NB4 (cell line): Measurements from ENCODE around the gene UBE2D2.
"Not testable (repeated sequence)": the region's sequence is repeated elsewhere in the genome, so short reads cannot be mapped to it uniquely, and the experiment has no call there.

Source experiments
- DNase-seq: peaks from one replicate; pipeline ENCODE4 v3.0.0; 2010; ENCODE audit warnings: low read depth
- H3K4me3 ChIP-seq: one replicate; pipeline ENCODE4 v1.5.1; 2011; ENCODE audit warnings: mild to moderate bottlenecking, low read depth, low read length, moderate library complexity
- CTCF ChIP-seq: IDR thresholded peaks from one replicate; pipeline ENCODE4 v1.5.1; 2012; ENCODE audit warnings: low read depth, low read length
- MAX ChIP-seq: IDR thresholded peaks from 2 replicates; pipeline ENCODE4 v1.6.1; 2011; ENCODE audit warnings: low read depth, low read length
- MYC ChIP-seq: IDR thresholded peaks from 2 replicates; pipeline ENCODE4 v1.6.1; 2011; ENCODE audit warnings: low read depth, low read length
- POLR2A ChIP-seq: IDR thresholded peaks from 2 replicates; pipeline ENCODE4 v1.6.1; 2011; ENCODE audit warnings: mild to moderate bottlenecking; ENCODE audit not compliant: insufficient read length; ENCODE audit errors: extremely low read depth

Gene UBE2D2

DNA sequence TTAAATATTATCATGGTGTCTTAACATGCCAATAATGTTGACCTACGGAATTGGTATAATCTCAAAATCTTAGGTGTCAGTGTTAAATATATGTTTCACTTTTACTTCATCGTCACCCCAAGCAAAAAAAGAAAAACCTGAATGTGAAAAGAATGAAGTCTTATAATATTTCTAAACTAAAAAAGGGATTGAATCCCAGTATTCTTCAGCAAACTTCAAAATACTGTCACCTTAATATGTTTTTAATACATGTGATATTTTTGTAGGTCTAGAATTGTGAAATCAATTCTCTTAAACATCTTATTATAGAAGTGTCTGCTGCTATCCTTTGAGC, 14.1 kb downstream of the UBE2D2 start:
- TF ChIP-seq CTCF, result no peak
- no peak for TF ChIP-seq MAX
- no peak for TF ChIP-seq POLR2A
- no peak for TF ChIP-seq MYC
- DNase-seq, result no peak
- H3K4me3 ChIP-seq, result no peak overlapping the region

DNA sequence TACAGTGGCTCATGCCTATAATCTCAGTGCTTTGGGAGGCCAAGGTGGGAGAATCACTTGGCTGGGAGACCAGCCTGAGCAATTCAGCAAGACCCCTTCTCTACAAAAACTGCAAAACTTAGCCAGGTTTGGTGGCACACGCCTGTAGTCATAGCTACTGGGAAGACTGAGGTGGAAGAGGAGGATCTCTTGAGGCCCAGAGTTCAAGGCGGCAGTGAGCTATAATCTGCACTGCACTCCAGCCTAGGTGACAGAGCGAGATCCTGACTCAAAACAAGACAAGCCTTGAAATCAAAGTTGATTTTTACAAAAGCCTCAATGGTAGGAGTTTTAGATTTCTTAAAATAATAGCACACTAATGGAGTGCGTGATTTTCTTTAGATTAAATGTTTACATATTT, 14.6 kb downstream of the UBE2D2 start:
- no peak overlapping the region for H3K4me3 ChIP-seq
- no peak for DNase-seq
- TF ChIP-seq MAX (no peak), CTCF (no peak), MYC (no peak), POLR2A (no peak)

DNA sequence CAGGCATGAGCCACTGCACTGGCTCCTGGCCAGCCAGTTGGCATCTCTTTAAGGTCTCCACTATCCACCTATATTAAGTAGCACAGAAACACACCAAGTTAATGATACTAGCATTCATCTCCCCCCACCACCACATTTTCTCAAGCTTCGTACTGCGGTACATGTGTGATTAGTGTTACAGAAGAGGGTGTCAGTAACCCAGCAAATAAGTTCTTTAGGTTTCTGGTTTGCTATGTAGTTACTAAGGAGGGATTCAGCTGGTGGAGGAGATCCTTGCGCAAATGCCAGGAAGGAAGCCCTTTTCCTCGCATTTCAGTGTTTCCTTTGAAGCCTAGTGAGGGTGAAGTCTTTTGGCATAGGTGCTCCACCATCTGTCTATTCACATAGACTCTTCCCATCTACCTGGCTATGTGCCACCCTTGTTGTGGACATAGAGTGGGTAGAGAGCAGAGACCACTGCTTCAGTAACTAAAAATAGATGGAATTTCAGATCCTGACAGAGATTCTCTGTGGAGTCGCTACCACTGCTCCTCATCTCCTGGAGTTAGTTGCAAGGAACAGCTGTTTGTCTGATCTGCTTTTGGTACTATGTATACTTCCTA, 16.7 kb downstream of the UBE2D2 start:
- no peak for TF ChIP-seq MAX
- TF ChIP-seq MYC, result no peak
- TF ChIP-seq CTCF, result no peak
- no peak for TF ChIP-seq POLR2A
- no peak overlapping the region for H3K4me3 ChIP-seq
- DNase-seq, result no peak

GRCh38 chr5:139578325-139578724, 17.2 kb downstream of the UBE2D2 start:
- no peak overlapping the region for H3K4me3 ChIP-seq
- TF ChIP-seq MYC (no peak), MAX (no peak), POLR2A (no peak), CTCF (no peak)
- DNase-seq, result no peak

DNA sequence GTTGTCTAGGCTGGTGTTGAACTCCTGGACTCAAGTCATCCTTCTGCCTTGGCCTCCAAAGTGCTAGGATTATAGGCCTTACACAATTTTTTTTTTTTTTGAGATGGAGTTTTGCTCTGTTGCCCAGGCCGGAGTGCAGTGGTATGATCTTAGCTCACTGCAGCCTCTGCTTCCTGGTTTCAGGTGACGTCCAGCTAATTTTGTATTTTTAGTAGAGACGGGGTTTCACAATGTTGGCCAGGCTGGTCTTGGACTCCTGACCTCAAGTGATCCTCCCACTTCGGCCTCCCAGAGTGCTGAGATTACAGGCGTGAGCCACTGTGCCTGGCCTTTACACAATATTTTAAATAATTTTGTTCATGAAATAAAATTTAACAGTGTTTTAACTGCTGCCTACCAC, 21.0 kb downstream of the UBE2D2 start:
- DNase-seq, result not testable (repeated sequence)

GRCh38 chr5:139584137-139584536, 23.0 kb downstream of the UBE2D2 start:
- H3K4me3 ChIP-seq, result no peak overlapping the region
- no peak for DNase-seq
- no peak for TF ChIP-seq POLR2A
- TF ChIP-seq MAX, result no peak
- no peak for TF ChIP-seq MYC
- TF ChIP-seq CTCF, result no peak

More for the DNA sequence above, 21.0 kb downstream of the UBE2D2 start:
- H3K4me3 ChIP-seq, result not testable (repeated sequence)

- H3K4me3 ChIP-seq, DNase-seq: not testable (repeated sequence)
These were observed 27.0 kb downstream of the UBE2D2 start for GRCh38 chr5:139588116-139588515.
